Fibroblast of lung (primary cell): ENCODE results near the gene SAMD7. TPM values are rescaled to one million over a fixed set of nuclear protein-coding genes. Genes with fewer than 3 reads are reported as not detected.

Experiments
- DNase-seq, 2 donors: peaks; one replicate each; pipeline versions ENCODE4 v3.0.0 to v3.0.0-alpha.2; 2010; ENCODE audit warnings: low read depth in 2 of 2
- H2AFZ ChIP-seq: 2 replicates; pipeline ENCODE4 v1.5.1; 2012; ENCODE audit warnings: low read length, control low read depth, inconsistent platforms
- H3K27ac ChIP-seq: 2 replicates; pipeline ENCODE4 v1.5.1; 2011; ENCODE audit warnings: low read length, control low read depth; ENCODE audit not compliant: insufficient read depth
- H3K27me3 ChIP-seq: 2 replicates; pipeline ENCODE4 v1.5.1; 2011; ENCODE audit warnings: mild to moderate bottlenecking, low read length; ENCODE audit not compliant: control insufficient read depth, insufficient read depth
- H3K36me3 ChIP-seq: 2 replicates; pipeline ENCODE4 v1.5.1; 2011; ENCODE audit warnings: low read length; ENCODE audit not compliant: control insufficient read depth, insufficient read depth
- H3K4me1 ChIP-seq: 2 replicates; pipeline ENCODE4 v1.5.1; 2011; ENCODE audit warnings: low read length; ENCODE audit not compliant: control insufficient read depth, insufficient read depth; ENCODE audit errors: extremely low read depth
- H3K4me2 ChIP-seq: 2 replicates; pipeline ENCODE4 v1.5.1; 2011; ENCODE audit warnings: low read length, control low read depth; ENCODE audit not compliant: insufficient read depth; ENCODE audit errors: extremely low read depth
- H3K4me3 ChIP-seq, 4 experiments: fragments of 200-600 bp in 1 of 4; sonication (generic) in 1 of 4; replicated peaks in 1 of 4; 2 replicates each; pipeline ENCODE4 v1.5.1; 2011 to 2016; ENCODE audit warnings: low read length in 4 of 4, low read depth in 3 of 4, mild to moderate bottlenecking in 3 of 4, control low read depth in 2 of 4, inconsistent platforms in 1 of 4, mixed read lengths in 1 of 4; ENCODE audit not compliant: insufficient read depth in 1 of 4; ENCODE audit errors: control extremely low read depth in 1 of 4
- H3K79me2 ChIP-seq: 2 replicates; pipeline ENCODE4 v1.5.1; 2012; ENCODE audit warnings: mild to moderate bottlenecking, low read length, inconsistent platforms; ENCODE audit not compliant: control insufficient read depth, insufficient read depth
- H3K9ac ChIP-seq: 2 replicates; pipeline ENCODE4 v1.5.1; 2011; ENCODE audit warnings: mild to moderate bottlenecking, low read length, control low read depth; ENCODE audit not compliant: insufficient read depth
- H3K9me3 ChIP-seq: 2 replicates; pipeline ENCODE4 v1.5.1; 2012; ENCODE audit warnings: low read depth, low read length; ENCODE audit not compliant: control insufficient read depth, insufficient read depth
- H4K20me1 ChIP-seq: 2 replicates; pipeline ENCODE4 v1.5.1; 2011; ENCODE audit warnings: low read length; ENCODE audit not compliant: control insufficient read depth, insufficient read depth; ENCODE audit errors: extremely low read depth
- EZH2 ChIP-seq: IDR thresholded peaks from 2 replicates; pipeline ENCODE4 v1.5.1; 2012; ENCODE audit warnings: low read length, control low read depth, mild to moderate bottlenecking; ENCODE audit errors: missing control alignments
- polyA plus RNA-seq, 2 donors: library from polyadenylated mRNA; depleted of rRNA in 1 of 2; stranded (reverse) in 1 of 2; unstranded in 1 of 2; fragments of >200 nt; gene quantifications; 2 replicates each; pipeline ENCODE4 v1.2.1, GENCODE V29; 2011 to 2012; ENCODE audit warnings: missing spikeins in 1 of 2
- total RNA-seq: library from RNA; depleted of rRNA; stranded (reverse); fragments of >200 nt; gene quantifications from 2 replicates; pipeline ENCODE4 v1.2.1, GENCODE V29; 2014
- TF ChIP-seq, protein P1 (sequence below), 2 donors: IDR thresholded peaks in 1 of 2; conservative IDR thresholded peaks in 1 of 2; 1 replicate in 1 of 2; 2 replicates in 1 of 2; pipeline ENCODE4 v1.5.1; 2011 to 2012; ENCODE audit warnings: low read length in 2 of 2, control low read depth in 1 of 2, inconsistent platforms in 1 of 2, low read depth in 1 of 2, mild to moderate bottlenecking in 1 of 2

SAMD7 gene
- total and polyA plus RNA-seq, 2 donors (not counting 1 experiment from before 2014, with no cell fraction given), result not detected

GRCh38 chr3:169930843-169931242 is 19.5 kb downstream of the SAMD7 start:
- no peak for DNase-seq
- H3K27me3 ChIP-seq, result peaks cover 4% of the 10 kb centered on the region
- H3K36me3 ChIP-seq, result no peaks in the 10 kb centered on the region
- no peak for TF ChIP-seq EZH2
- TF ChIP-seq, protein P1, sequence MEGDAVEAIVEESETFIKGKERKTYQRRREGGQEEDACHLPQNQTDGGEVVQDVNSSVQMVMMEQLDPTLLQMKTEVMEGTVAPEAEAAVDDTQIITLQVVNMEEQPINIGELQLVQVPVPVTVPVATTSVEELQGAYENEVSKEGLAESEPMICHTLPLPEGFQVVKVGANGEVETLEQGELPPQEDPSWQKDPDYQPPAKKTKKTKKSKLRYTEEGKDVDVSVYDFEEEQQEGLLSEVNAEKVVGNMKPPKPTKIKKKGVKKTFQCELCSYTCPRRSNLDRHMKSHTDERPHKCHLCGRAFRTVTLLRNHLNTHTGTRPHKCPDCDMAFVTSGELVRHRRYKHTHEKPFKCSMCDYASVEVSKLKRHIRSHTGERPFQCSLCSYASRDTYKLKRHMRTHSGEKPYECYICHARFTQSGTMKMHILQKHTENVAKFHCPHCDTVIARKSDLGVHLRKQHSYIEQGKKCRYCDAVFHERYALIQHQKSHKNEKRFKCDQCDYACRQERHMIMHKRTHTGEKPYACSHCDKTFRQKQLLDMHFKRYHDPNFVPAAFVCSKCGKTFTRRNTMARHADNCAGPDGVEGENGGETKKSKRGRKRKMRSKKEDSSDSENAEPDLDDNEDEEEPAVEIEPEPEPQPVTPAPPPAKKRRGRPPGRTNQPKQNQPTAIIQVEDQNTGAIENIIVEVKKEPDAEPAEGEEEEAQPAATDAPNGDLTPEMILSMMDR (conservative IDR thresholded peaks at IDR 0.05 in 1 of 2, IDR thresholded peaks at IDR 0.05 in 1 of 2; ENCODE audit: low read depth in 1 of 2, low read length in 2 of 2), result no peak
- H2AFZ ChIP-seq, result no peak overlapping the region
- H3K9me3 ChIP-seq, result no peaks in the 10 kb centered on the region
- no peaks in the 10 kb centered on the region for H4K20me1 ChIP-seq
- H3K4me2 ChIP-seq, result no peak overlapping the region
- no peak overlapping the region for H3K4me3 ChIP-seq
- no peak overlapping the region for H3K9ac ChIP-seq
- no peak overlapping the region for H3K27ac ChIP-seq
- no peaks in the 10 kb centered on the region for H3K4me1 ChIP-seq
- no peaks in the 10 kb centered on the region for H3K79me2 ChIP-seq

DNA sequence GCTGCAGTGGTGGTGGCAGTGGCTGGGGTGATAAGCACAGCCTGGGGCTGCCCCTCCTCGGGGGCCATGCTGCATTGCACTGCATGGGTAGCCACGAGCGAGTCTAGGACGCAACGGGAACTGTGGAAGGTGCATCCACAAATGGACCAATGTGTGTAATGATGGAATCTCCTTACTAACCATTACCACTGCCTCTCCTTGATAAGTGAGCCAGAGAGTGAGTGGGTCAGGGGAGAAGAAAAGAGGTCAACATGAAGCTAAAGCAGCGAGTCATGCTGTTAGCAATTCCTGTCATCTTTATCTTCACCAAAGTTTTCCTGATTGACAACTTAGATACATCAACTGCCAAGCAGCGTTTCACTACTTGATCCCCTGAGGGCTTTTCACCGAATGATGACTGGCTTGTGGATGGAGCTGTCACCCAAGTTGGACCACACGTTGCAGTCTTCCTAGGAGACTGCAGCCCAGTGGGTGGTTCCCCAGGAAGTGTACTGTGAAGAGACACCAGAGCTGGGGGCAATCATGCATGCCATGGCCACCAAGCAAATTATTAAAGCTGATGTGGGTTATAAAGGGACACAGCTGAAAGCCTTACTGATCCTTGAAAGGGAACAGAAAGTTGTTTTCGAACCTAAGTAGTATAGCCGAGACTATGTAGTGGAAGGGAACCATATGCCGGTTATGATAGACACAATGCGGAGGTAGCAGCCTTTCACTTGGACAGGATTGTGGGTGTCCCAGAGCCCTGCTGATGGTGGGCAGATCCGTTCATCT is 20.6 kb downstream of the SAMD7 start:
- H3K27ac ChIP-seq, result no peak overlapping the region
- H3K4me2 ChIP-seq, result no peak overlapping the region
- H3K79me2 ChIP-seq, result no peaks in the 10 kb centered on the region
- H4K20me1 ChIP-seq, result no peaks in the 10 kb centered on the region
- no peak for DNase-seq
- H3K9me3 ChIP-seq, result no peaks in the 10 kb centered on the region
- H3K27me3 ChIP-seq, result peaks cover 2% of the 10 kb centered on the region
- no peak overlapping the region for H2AFZ ChIP-seq
- H3K9ac ChIP-seq, result no peak overlapping the region
- H3K4me3 ChIP-seq, result no peak overlapping the region
- no peaks in the 10 kb centered on the region for H3K4me1 ChIP-seq
- no peaks in the 10 kb centered on the region for H3K36me3 ChIP-seq
- TF ChIP-seq EZH2, result no peak
- TF ChIP-seq, protein P1 (conservative IDR thresholded peaks at IDR 0.05 in 1 of 2, IDR thresholded peaks at IDR 0.05 in 1 of 2; ENCODE audit: low read depth in 1 of 2, low read length in 2 of 2), result no peak

DNA sequence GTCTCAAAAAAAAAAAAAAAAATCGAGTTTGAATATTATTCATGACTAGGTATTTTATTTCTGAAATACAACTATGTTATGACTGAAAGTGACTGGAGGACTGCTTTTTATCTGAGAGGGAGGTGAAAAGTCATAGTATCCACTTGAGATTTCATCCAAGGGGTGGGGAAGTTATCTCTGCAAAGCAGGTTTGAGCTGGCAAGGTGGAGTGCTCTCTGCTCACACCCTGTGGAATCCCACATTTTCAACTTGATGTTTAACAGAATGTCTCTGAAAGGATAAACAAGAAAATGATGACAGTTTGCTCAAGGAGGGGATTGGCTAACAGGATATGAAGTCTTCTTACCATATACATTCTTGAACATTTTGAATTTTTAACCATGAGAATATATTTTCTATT is 27.9 kb downstream of the SAMD7 start:
- H4K20me1 ChIP-seq, result no peaks in the 10 kb centered on the region
- no peaks in the 10 kb centered on the region for H3K79me2 ChIP-seq
- no peak overlapping the region for H3K4me3 ChIP-seq
- H3K4me1 ChIP-seq, result no peaks in the 10 kb centered on the region
- H2AFZ ChIP-seq, result no peak overlapping the region
- H3K27me3 ChIP-seq, result peaks cover 2% of the 10 kb centered on the region
- H3K4me2 ChIP-seq, result no peak overlapping the region
- no peak for DNase-seq
- no peaks in the 10 kb centered on the region for H3K36me3 ChIP-seq
- TF ChIP-seq, protein P1 (conservative IDR thresholded peaks at IDR 0.05 in 1 of 2, IDR thresholded peaks at IDR 0.05 in 1 of 2; ENCODE audit: low read depth in 1 of 2, low read length in 2 of 2), result no peak
- no peak for TF ChIP-seq EZH2
- no peaks in the 10 kb centered on the region for H3K9me3 ChIP-seq
- no peak overlapping the region for H3K27ac ChIP-seq
- H3K9ac ChIP-seq, result no peak overlapping the region
